ENCODE measurements around the gene TSPAN19.

- TF ChIP-seq CTCF (conservative IDR thresholded peaks at IDR 0.05) (no peak), EZH2 (IDR thresholded peaks at IDR 0.05; ENCODE audit: low read depth) (no peak)
Observed at GRCh38 chr12:85016413-85016812, 19.7 kb downstream of the TSPAN19 start.

All from PC-9 (cell line).